Loucy (cell line): ENCODE measurements around the gene TAS2R40.
A peak's percentile ranks its signal among the peaks of the same experiment; 100 is the strongest.

Source experiments
- H2AFZ ChIP-seq: fragments of 200-600 bp; sonication (generic); 2 replicates; pipeline ENCODE4 v1.6.0; 2016; ENCODE audit warnings: antibody characterized with exemption, mild to moderate bottlenecking, low read length, moderate library complexity
- H3F3A ChIP-seq: fragments of 200-600 bp; 2 replicates; pipeline ENCODE4 v1.6.0; 2016; ENCODE audit warnings: antibody characterized with exemption, low read depth, mild to moderate bottlenecking
- H3K27me3 ChIP-seq: fragments of 200-600 bp; sonication (generic); 2 replicates; pipeline ENCODE4 v1.6.1; 2014; ENCODE audit warnings: low read length, mild to moderate bottlenecking; ENCODE audit not compliant: insufficient read depth, poor library complexity, severe bottlenecking
- H3K36me3 ChIP-seq: fragments of 200-600 bp; sonication (generic); 2 replicates; pipeline ENCODE4 v1.6.1; 2016; ENCODE audit warnings: low read length; ENCODE audit not compliant: insufficient read depth
- H3K4me1 ChIP-seq: fragments of 200-600 bp; sonication (generic); 2 replicates; pipeline ENCODE4 v1.5.1; 2014; ENCODE audit warnings: low read length, mild to moderate bottlenecking; ENCODE audit not compliant: insufficient read depth, poor library complexity, severe bottlenecking
- H3K4me2 ChIP-seq: fragments of 200-600 bp; sonication (generic); 2 replicates; pipeline ENCODE4 v1.6.0; 2014; ENCODE audit warnings: antibody characterized with exemption, low read length, low read depth, mild to moderate bottlenecking; ENCODE audit not compliant: poor library complexity, severe bottlenecking
- H3K4me3 ChIP-seq: fragments of 200-600 bp; sonication (generic); 2 replicates; pipeline ENCODE4 v1.5.1; 2014; ENCODE audit warnings: low read length, mild to moderate bottlenecking, mixed read lengths; ENCODE audit not compliant: poor library complexity, severe bottlenecking
- H3K79me2 ChIP-seq: fragments of 200-600 bp; sonication (generic); 2 replicates; pipeline ENCODE4 v1.6.1; 2014; ENCODE audit warnings: low read length; ENCODE audit not compliant: insufficient read depth
- H3K9ac ChIP-seq: fragments of 200-600 bp; sonication (generic); 2 replicates; pipeline ENCODE4 v1.6.0; 2014; ENCODE audit warnings: mild to moderate bottlenecking, low read depth, low read length, moderate library complexity; ENCODE audit not compliant: poor library complexity, severe bottlenecking
- H3K9me2 ChIP-seq: fragments of 200-600 bp; sonication (generic); replicated peaks from 2 replicates; pipeline ENCODE4 v1.6.1; 2016; ENCODE audit warnings: low read depth, low read length, mixed read lengths
- H3K9me3 ChIP-seq: fragments of 200-600 bp; sonication (generic); 2 replicates; pipeline ENCODE4 v1.6.1; 2014; ENCODE audit warnings: mild to moderate bottlenecking, antibody characterized with exemption, low read length, low read depth; ENCODE audit not compliant: insufficient read depth
- H4K20me1 ChIP-seq: fragments of 200-600 bp; sonication (generic); 2 replicates; pipeline ENCODE4 v1.6.0; 2014; ENCODE audit warnings: antibody characterized with exemption, low read length, mild to moderate bottlenecking; ENCODE audit not compliant: insufficient read depth, poor library complexity, severe bottlenecking
- EZH2phosphoT487 ChIP-seq: fragments of 200-600 bp; IDR thresholded peaks from 2 replicates; pipeline ENCODE4 v1.6.1; 2018; ENCODE audit warnings: antibody characterized with exemption, mild to moderate bottlenecking, moderate library complexity, borderline replicate concordance
- TF ChIP-seq, protein P1 (sequence below): fragments of 200-600 bp; sonication (generic); conservative IDR thresholded peaks from 2 replicates; pipeline ENCODE4 v1.5.1; 2014; ENCODE audit warnings: mild to moderate bottlenecking, antibody characterized with exemption, low read length

Gene TAS2R40

GRCh38 chr7:143252006-143252405, 30.2 kb downstream of the TAS2R40 start:
- Histone ChIP-seq H2AFZ (no peak overlapping the region), H3K27me3 (no peaks in the 10 kb centered on the region), H3K79me2 (no peaks in the 10 kb centered on the region), H3K4me1 (peaks cover 32% of the 10 kb centered on the region), H3F3A (no peaks in the 10 kb centered on the region; the same call in 1 of the 2 replicates), H3K36me3 (no peaks in the 10 kb centered on the region), H3K4me2 (peak overlapping the region; percentile 6), H4K20me1 (no peaks in the 10 kb centered on the region), H3K9me3 (no peaks in the 10 kb centered on the region), H3K9me2 (no peaks in the 10 kb centered on the region), H3K4me3 (no peak overlapping the region), H3K9ac (no peak overlapping the region)
- no peak for TF ChIP-seq EZH2phosphoT487
- TF ChIP-seq, protein P1, sequence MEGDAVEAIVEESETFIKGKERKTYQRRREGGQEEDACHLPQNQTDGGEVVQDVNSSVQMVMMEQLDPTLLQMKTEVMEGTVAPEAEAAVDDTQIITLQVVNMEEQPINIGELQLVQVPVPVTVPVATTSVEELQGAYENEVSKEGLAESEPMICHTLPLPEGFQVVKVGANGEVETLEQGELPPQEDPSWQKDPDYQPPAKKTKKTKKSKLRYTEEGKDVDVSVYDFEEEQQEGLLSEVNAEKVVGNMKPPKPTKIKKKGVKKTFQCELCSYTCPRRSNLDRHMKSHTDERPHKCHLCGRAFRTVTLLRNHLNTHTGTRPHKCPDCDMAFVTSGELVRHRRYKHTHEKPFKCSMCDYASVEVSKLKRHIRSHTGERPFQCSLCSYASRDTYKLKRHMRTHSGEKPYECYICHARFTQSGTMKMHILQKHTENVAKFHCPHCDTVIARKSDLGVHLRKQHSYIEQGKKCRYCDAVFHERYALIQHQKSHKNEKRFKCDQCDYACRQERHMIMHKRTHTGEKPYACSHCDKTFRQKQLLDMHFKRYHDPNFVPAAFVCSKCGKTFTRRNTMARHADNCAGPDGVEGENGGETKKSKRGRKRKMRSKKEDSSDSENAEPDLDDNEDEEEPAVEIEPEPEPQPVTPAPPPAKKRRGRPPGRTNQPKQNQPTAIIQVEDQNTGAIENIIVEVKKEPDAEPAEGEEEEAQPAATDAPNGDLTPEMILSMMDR = no peak

DNA sequence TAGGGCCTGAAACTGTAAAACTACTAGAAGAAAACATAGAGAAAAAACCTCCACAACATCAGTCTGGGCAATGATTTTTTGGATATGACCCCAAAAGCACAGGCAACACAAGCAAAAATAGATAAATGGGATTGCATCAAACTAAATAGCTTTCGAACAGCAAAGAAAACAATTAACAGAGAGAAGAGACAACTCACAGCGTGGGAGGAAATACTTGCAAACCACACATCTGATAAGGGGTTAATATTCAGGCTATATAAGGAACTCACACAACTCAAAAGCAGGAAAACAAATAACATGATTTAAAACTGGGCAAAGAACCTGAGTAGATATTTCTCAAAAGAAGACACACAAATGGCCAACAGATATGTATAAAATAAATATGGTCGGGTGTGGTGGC, 33.7 kb downstream of the TAS2R40 start:
- Histone ChIP-seq H3K4me1 (peaks cover 24% of the 10 kb centered on the region), H2AFZ (no peak overlapping the region), H3F3A (no peaks in the 10 kb centered on the region; the same call in 1 of the 2 replicates), H3K9me2 (no peaks in the 10 kb centered on the region), H3K4me2 (no peak overlapping the region), H4K20me1 (no peaks in the 10 kb centered on the region), H3K4me3 (no peak overlapping the region), H3K79me2 (no peaks in the 10 kb centered on the region), H3K27me3 (no peaks in the 10 kb centered on the region), H3K9me3 (no peaks in the 10 kb centered on the region), H3K9ac (no peak overlapping the region), H3K36me3 (no peaks in the 10 kb centered on the region)
- TF ChIP-seq, protein P1 = no peak
- TF ChIP-seq EZH2phosphoT487 = no peak

DNA sequence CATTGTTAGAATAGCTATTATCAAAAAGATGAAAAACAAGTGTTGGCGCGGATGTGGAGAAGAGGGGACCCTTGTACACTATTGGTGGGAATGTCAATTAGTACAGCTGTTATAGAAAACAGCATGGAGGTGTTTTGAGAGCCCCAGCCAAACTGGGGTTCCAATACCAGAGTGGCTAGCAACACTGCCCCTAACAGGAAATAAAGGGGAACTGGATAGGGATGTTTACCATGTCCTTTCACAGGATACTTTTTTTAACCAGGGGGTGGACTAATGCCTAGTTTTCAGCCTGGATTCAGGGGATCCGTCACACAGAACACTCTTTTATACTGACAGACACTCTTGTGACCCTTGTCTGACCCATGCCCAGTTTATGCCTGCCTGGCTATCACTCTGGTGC, 34.5 kb downstream of the TAS2R40 start:
- no peaks in the 10 kb centered on the region for H3K9me2 ChIP-seq
- no peak overlapping the region for H3K9ac ChIP-seq
- H2AFZ ChIP-seq = no peak overlapping the region
- H3K36me3 ChIP-seq = no peaks in the 10 kb centered on the region
- no peaks in the 10 kb centered on the region for H3K79me2 ChIP-seq
- H3K9me3 ChIP-seq = no peaks in the 10 kb centered on the region
- H3K4me3 ChIP-seq = no peak overlapping the region
- H3K4me2 ChIP-seq = no peak overlapping the region
- H3K27me3 ChIP-seq = no peaks in the 10 kb centered on the region
- H3K4me1 ChIP-seq = peaks cover 16% of the 10 kb centered on the region
- H3F3A ChIP-seq = no peaks in the 10 kb centered on the region; the same call in 1 of the 2 replicates
- no peak for TF ChIP-seq EZH2phosphoT487
- TF ChIP-seq, protein P1 = peak; percentile 48
- H4K20me1 ChIP-seq = no peaks in the 10 kb centered on the region
